NB4 (cell line): ENCODE results near the gene OSBPL8.

Source experiments
- MYC ChIP-seq: IDR thresholded peaks from 2 replicates; pipeline ENCODE4 v1.6.1; 2011; ENCODE audit warnings: low read depth, low read length
- POLR2A ChIP-seq: IDR thresholded peaks from 2 replicates; pipeline ENCODE4 v1.6.1; 2011; ENCODE audit warnings: mild to moderate bottlenecking; ENCODE audit not compliant: insufficient read length; ENCODE audit errors: extremely low read depth
- TF ChIP-seq, protein P1 (sequence below): IDR thresholded peaks from one replicate; pipeline ENCODE4 v1.5.1; 2012; ENCODE audit warnings: low read depth, low read length

DNA sequence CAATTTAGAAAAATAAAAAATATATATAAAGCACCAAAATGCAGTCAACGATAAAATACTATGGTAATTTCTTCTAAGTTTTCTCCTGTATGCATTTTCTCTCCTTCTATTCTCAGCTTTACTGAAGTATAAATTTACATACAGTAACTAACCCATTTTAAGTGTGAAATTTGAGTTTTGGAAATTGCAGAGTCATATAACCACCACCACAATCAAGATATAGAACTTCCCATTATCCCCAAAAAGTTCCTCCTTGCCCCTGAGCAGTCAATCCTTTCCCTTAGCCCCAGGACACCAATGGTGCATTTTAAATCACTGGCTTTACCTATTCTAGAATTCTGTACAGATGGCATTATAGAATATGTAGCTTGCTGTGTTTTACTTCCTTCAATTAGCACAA lies 180.3 kb downstream of the OSBPL8 start:
- TF ChIP-seq, protein P1, sequence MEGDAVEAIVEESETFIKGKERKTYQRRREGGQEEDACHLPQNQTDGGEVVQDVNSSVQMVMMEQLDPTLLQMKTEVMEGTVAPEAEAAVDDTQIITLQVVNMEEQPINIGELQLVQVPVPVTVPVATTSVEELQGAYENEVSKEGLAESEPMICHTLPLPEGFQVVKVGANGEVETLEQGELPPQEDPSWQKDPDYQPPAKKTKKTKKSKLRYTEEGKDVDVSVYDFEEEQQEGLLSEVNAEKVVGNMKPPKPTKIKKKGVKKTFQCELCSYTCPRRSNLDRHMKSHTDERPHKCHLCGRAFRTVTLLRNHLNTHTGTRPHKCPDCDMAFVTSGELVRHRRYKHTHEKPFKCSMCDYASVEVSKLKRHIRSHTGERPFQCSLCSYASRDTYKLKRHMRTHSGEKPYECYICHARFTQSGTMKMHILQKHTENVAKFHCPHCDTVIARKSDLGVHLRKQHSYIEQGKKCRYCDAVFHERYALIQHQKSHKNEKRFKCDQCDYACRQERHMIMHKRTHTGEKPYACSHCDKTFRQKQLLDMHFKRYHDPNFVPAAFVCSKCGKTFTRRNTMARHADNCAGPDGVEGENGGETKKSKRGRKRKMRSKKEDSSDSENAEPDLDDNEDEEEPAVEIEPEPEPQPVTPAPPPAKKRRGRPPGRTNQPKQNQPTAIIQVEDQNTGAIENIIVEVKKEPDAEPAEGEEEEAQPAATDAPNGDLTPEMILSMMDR: no peak
- no peak for TF ChIP-seq POLR2A
- no peak for TF ChIP-seq MYC
